A673 (cell line): ENCODE data around the gene DMRTA1. TPM values are rescaled to one million over a fixed set of nuclear protein-coding genes. Genes with fewer than 3 reads are reported as not detected.

Experiments
- BruUV-seq: library from RNA; stranded (reverse); fragments of 400-500 nt; replicated peaks from 2 replicates; lab custom pipeline; 2021; lab: Mats Ljungman, UMichigan
- CTCF ChIA-PET: fragments of 300-600 bp; sonication (Branson Sonifier 250); formaldehyde crosslinking; loops from one replicate; lab custom pipeline; 2022; ENCODE audit warnings: antibody characterized with exemption; lab: Charles Lee
- POLR2A ChIA-PET: fragments of 300-600 bp; sonication (Branson Sonifier 250); formaldehyde crosslinking; loops from one replicate; lab custom pipeline; 2022; ENCODE audit warnings: antibody characterized with exemption; ENCODE audit not compliant: low non-redundant PET; lab: Charles Lee
- DNase-seq: peaks from one replicate; pipeline ENCODE4 v3.0.0-alpha.2; 2015; ENCODE audit warnings: low spot score
- H3K27ac ChIP-seq: fragments of 200-600 bp; sonication (generic); 2 replicates; pipeline ENCODE4 v1.5.1; 2016; ENCODE audit warnings: mixed run types, low read depth, mild to moderate bottlenecking, mixed read lengths, antibody characterized with exemption, low read length; ENCODE audit not compliant: poor library complexity, severe bottlenecking
- H3K27me3 ChIP-seq: fragments of 200-600 bp; sonication (generic); replicated peaks from 2 replicates; pipeline ENCODE4 v1.6.1; 2017; ENCODE audit warnings: mixed run types, low read depth, mild to moderate bottlenecking, mixed read lengths, antibody characterized with exemption, low read length; ENCODE audit not compliant: insufficient read depth, poor library complexity
- H3K36me3 ChIP-seq: fragments of 200-600 bp; sonication (generic); 2 replicates; pipeline ENCODE4 v1.6.1; 2016; ENCODE audit warnings: mixed run types, mild to moderate bottlenecking, mixed read lengths, antibody characterized with exemption, low read length; ENCODE audit not compliant: insufficient read depth, poor library complexity, severe bottlenecking
- H3K4me1 ChIP-seq: fragments of 200-600 bp; sonication (generic); 2 replicates; pipeline ENCODE4 v1.6.1; 2017; ENCODE audit warnings: mixed run types, mild to moderate bottlenecking, mixed read lengths, antibody characterized with exemption, low read length; ENCODE audit not compliant: insufficient read depth, poor library complexity, severe bottlenecking
- H3K4me3 ChIP-seq: fragments of 200-600 bp; sonication (generic); 2 replicates; pipeline ENCODE4 v1.5.1; 2016; ENCODE audit warnings: low read depth, mixed run types, mild to moderate bottlenecking, mixed read lengths, low read length; ENCODE audit not compliant: poor library complexity, severe bottlenecking
- H3K9me3 ChIP-seq: fragments of 200-600 bp; sonication (generic); 2 replicates; pipeline ENCODE4 v1.6.1; 2016; ENCODE audit warnings: mixed run types, low read depth, mild to moderate bottlenecking, mixed read lengths, antibody characterized with exemption, low read length; ENCODE audit not compliant: poor library complexity, severe bottlenecking
- CTCF ChIP-seq: fragments of 300-800, 200-600 bp; sonication (generic); conservative IDR thresholded peaks from 2 replicates; pipeline ENCODE4 v1.5.1; 2017; ENCODE audit warnings: low read depth, mild to moderate bottlenecking, antibody characterized with exemption, low read length, moderate library complexity, mixed read lengths
- EZH2 ChIP-seq: fragments of 200-600 bp; sonication (generic); IDR thresholded peaks from 2 replicates; pipeline ENCODE4 v1.6.1; 2017; ENCODE audit warnings: borderline replicate concordance, low read depth, mild to moderate bottlenecking, mixed read lengths, antibody characterized with exemption, low read length; ENCODE audit not compliant: poor library complexity, severe bottlenecking
- intact Hi-C: fragments of 100-400 bp; cut with micrococcal nuclease; formaldehyde crosslinking; loops from one replicate; pipeline ENCODE4 v1.10.0; 2022; ENCODE audit not compliant: unreplicated experiment
- total RNA-seq: library from RNA; stranded (reverse); gene quantifications from 2 replicates; pipeline ENCODE4 v1.2.3, GENCODE V29; 2021

Gene DMRTA1
- total RNA-seq, 1 experiment from 2014 or later, result 0.41 TPM

DNA sequence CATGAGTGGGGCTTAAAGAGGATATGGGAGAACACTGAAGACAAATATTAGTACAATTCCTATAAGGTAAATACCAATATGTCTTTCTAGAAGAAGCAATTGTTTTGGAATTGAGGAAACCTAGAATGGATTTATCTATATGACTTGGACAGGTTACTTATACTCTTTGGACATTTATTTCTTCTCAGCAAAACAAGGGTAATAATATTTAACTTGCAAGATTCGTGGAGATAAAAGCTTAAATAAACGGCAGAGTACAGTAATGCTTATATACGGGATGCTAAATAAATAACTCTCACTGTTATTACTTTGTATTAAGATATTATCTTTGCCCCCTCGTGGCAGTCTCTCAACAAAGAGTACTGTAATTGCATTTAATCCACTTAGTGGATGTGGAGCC lies 8.6 kb downstream of the DMRTA1 start:
- no TSS peak for BruUV-seq
- no peak for TF ChIP-seq CTCF
- no peak for TF ChIP-seq EZH2
- no peaks in the 10 kb centered on the region for H3K27me3 ChIP-seq
- ChIA-PET POLR2A (no interaction called here), CTCF (no interaction called here)
- H3K4me3 ChIP-seq, result no peak overlapping the region
- intact Hi-C loops, result no loop called here
- H3K36me3 ChIP-seq, result no peaks in the 10 kb centered on the region
- DNase-seq, result no peak
- H3K27ac ChIP-seq, result no peak overlapping the region
- no peaks in the 10 kb centered on the region for H3K9me3 ChIP-seq
- no peaks in the 10 kb centered on the region for H3K4me1 ChIP-seq

DNA sequence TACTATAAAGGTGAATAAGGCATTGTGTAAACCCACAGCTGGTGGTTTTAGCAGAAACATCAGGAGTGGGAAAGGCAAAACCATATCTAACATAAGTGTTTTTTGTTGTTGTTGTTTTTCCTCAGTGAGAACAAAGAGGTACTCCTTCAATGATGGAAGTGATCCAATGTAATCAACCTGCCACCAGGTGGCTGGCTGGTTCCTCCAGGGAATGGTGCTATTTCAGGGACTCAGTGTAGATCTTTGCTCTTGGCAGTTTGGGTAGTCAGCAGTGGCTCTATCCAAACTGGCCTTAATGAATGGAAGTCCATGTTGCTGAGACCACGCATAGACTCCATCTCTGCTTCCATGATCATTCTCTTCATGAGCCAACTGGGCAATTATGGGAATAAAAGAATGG lies 10.8 kb downstream of the DMRTA1 start:
- Histone ChIP-seq H3K36me3 (no peaks in the 10 kb centered on the region), H3K9me3 (no peaks in the 10 kb centered on the region), H3K4me1 (no peaks in the 10 kb centered on the region), H3K27ac (no peak overlapping the region), H3K27me3 (no peaks in the 10 kb centered on the region), H3K4me3 (no peak overlapping the region)
- TF ChIP-seq CTCF, result no peak
- no peak for TF ChIP-seq EZH2
- POLR2A ChIA-PET, result no interaction called here
- CTCF ChIA-PET, result no interaction called here
- intact Hi-C loops, result no loop called here
- no TSS peak for BruUV-seq
- no peak for DNase-seq

- DNase-seq, result no peak
- no peak for TF ChIP-seq CTCF
- TF ChIP-seq EZH2, result no peak
- CTCF ChIA-PET, result no interaction called here
- Histone ChIP-seq H3K27me3 (no peaks in the 10 kb centered on the region), H3K4me3 (no peak overlapping the region), H3K4me1 (no peaks in the 10 kb centered on the region), H3K36me3 (no peaks in the 10 kb centered on the region), H3K9me3 (no peaks in the 10 kb centered on the region), H3K27ac (no peak overlapping the region)
- POLR2A ChIA-PET, result no interaction called here
- BruUV-seq, result no TSS peak
- intact Hi-C loops, result no loop called here
Observed at GRCh38 chr9:22463205-22463604, 16.6 kb downstream of the DMRTA1 start.
